ENCODE data around the gene ARHGEF26. TPM values are rescaled to one million over a fixed set of nuclear protein-coding genes. Genes with fewer than 3 reads are reported as not detected.

Gene ARHGEF26
- polyA plus RNA-seq, 1 donor (not counting 4 experiments of a cell fraction or from before 2014, with no cell fraction given): 2.2 TPM

DNA sequence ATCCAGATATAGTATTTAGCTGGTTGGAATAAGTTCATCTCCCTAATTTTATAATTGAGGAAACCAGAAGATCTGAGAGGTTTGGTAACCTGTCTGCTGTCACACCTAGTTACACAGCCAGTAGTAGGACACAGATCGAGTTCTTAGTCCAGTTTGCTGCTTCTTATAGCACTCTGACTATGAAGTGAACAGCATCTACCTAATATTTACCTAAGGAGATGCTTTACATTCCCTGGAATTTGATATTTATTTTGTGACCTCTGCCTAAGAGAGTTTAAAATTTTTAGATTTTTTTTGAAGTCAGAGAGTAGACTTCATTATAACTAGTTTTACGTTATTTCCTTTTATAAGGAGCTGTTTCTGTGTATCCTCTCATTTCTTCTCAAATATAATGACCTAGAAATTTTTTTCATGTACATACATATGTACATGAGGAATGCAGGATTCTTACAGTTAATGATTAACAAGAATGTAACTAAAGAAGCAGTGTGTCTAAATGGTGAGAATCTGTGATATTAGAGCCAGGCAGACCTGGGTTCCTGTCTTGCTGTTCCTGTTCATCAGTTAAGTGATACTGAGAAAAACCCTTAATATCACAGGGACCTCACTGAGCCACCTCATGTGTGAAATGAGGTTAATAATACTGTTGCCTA, 4.3 kb downstream of the ARHGEF26 start:
- H3K27me3 ChIP-seq (ENCODE audit: control insufficient read depth, extremely low read depth, insufficient read depth, low read length): no peaks in the 10 kb centered on the region
- H3K79me2 ChIP-seq (ENCODE audit: control insufficient read depth, insufficient read depth, low read length): peaks cover 15% of the 10 kb centered on the region
- no peak overlapping the region for H3K4me3 ChIP-seq (ENCODE audit: control insufficient read depth in 2 of 3, extremely low read depth in 1 of 3, insufficient read depth in 2 of 3, low read depth in 1 of 3, low read length in 3 of 3)
- no peak overlapping the region for H3K9ac ChIP-seq (ENCODE audit: control insufficient read depth, extremely low read depth, insufficient read depth, low read length)
- TF ChIP-seq EZH2 (IDR thresholded peaks at IDR 0.05; ENCODE audit: low read length) (no peak), CTCF (optimal IDR thresholded peaks at IDR 0.05 in 1 of 3, IDR thresholded peaks at IDR 0.05 in 1 of 3, conservative IDR thresholded peaks at IDR 0.05 in 1 of 3; ENCODE audit: extremely low read depth in 1 of 3, insufficient read depth in 2 of 3, low read length in 3 of 3) (no peak)
- DNase-seq (ENCODE audit: low read depth, low spot score) (no peak), FAIRE-seq (no peak)
- no peak overlapping the region for H2AFZ ChIP-seq (ENCODE audit: control insufficient read depth, low read length)
- no peaks in the 10 kb centered on the region for H4K20me1 ChIP-seq (ENCODE audit: control insufficient read depth, extremely low read depth, insufficient read depth, low read length)
- H3K36me3 ChIP-seq (ENCODE audit: control insufficient read depth in 2 of 2, extremely low read depth in 1 of 2, insufficient read depth in 2 of 2, low read length in 2 of 2): peaks cover 0 to 1% of the 10 kb centered on the region in 2 experiments
- H3K4me1 ChIP-seq (ENCODE audit: control insufficient read depth, extremely low read depth, insufficient read depth, low read length): peaks cover 25% of the 10 kb centered on the region
- H3K9me3 ChIP-seq (ENCODE audit: control insufficient read depth, low read depth, low read length): no peaks in the 10 kb centered on the region
- H3K9me1 ChIP-seq (ENCODE audit: control insufficient read depth, extremely low read depth, insufficient read depth, low read length): no peaks in the 10 kb centered on the region
- H3K4me2 ChIP-seq (ENCODE audit: control insufficient read depth, extremely low read depth, insufficient read depth, low read depth, low read length): no peak overlapping the region
- dilution Hi-C loops (cut with MboI; ENCODE audit: extremely low pct_ligation_motif_present, low sequenced_read_pairs): no loop called here
- H3K27ac ChIP-seq (ENCODE audit: control insufficient read depth, insufficient read depth, low read length): no peak overlapping the region

- no peak for FAIRE-seq
- no peaks in the 10 kb centered on the region for H3K9me1 ChIP-seq (ENCODE audit: control insufficient read depth, extremely low read depth, insufficient read depth, low read length)
- TF ChIP-seq EZH2 (IDR thresholded peaks at IDR 0.05; ENCODE audit: low read length): no peak
- no peak for TF ChIP-seq CTCF (optimal IDR thresholded peaks at IDR 0.05 in 1 of 3, IDR thresholded peaks at IDR 0.05 in 1 of 3, conservative IDR thresholded peaks at IDR 0.05 in 1 of 3; ENCODE audit: extremely low read depth in 1 of 3, insufficient read depth in 2 of 3, low read length in 3 of 3)
- H3K9ac ChIP-seq (ENCODE audit: control insufficient read depth, extremely low read depth, insufficient read depth, low read length): no peak overlapping the region
- H3K79me2 ChIP-seq (ENCODE audit: control insufficient read depth, insufficient read depth, low read length): peaks cover 17% of the 10 kb centered on the region
- H3K4me1 ChIP-seq (ENCODE audit: control insufficient read depth, extremely low read depth, insufficient read depth, low read length): peaks cover 31% of the 10 kb centered on the region
- dilution Hi-C loops (cut with MboI; ENCODE audit: extremely low pct_ligation_motif_present, low sequenced_read_pairs): no loop called here
- H3K36me3 ChIP-seq (ENCODE audit: control insufficient read depth in 2 of 2, extremely low read depth in 1 of 2, insufficient read depth in 2 of 2, low read length in 2 of 2): peaks cover 0 to 1% of the 10 kb centered on the region in 2 experiments
- no peaks in the 10 kb centered on the region for H3K9me3 ChIP-seq (ENCODE audit: control insufficient read depth, low read depth, low read length)
- no peak overlapping the region for H3K4me2 ChIP-seq (ENCODE audit: control insufficient read depth, extremely low read depth, insufficient read depth, low read depth, low read length)
- no peak overlapping the region for H2AFZ ChIP-seq (ENCODE audit: control insufficient read depth, low read length)
- no peak overlapping the region for H3K4me3 ChIP-seq (ENCODE audit: control insufficient read depth in 2 of 3, extremely low read depth in 1 of 3, insufficient read depth in 2 of 3, low read depth in 1 of 3, low read length in 3 of 3)
- no peak for DNase-seq (ENCODE audit: low read depth, low spot score)
- H3K27me3 ChIP-seq (ENCODE audit: control insufficient read depth, extremely low read depth, insufficient read depth, low read length): no peaks in the 10 kb centered on the region
- H4K20me1 ChIP-seq (ENCODE audit: control insufficient read depth, extremely low read depth, insufficient read depth, low read length): no peaks in the 10 kb centered on the region
- H3K27ac ChIP-seq (ENCODE audit: control insufficient read depth, insufficient read depth, low read length): no peak overlapping the region
Measured at GRCh38 chr3:154126651-154127050, 5.5 kb downstream of the ARHGEF26 start.

Measured in keratinocyte (primary cell).